PFSK-1 (cell line): ENCODE data around the gene GGT6.
A peak's percentile ranks its signal among the peaks of the same experiment; 100 is the strongest.

Experiments
- FOXP2 ChIP-seq: optimal IDR thresholded peaks from 2 replicates; pipeline ENCODE3; 2011; ENCODE audit warnings: borderline replicate concordance, control low read depth, inconsistent platforms; ENCODE audit not compliant: insufficient read depth; ENCODE audit errors: extremely low read length, extremely low read depth
- POLR2AphosphoS5 ChIP-seq: IDR thresholded peaks from 2 replicates; pipeline ENCODE4 v1.6.1; 2012; ENCODE audit warnings: low read depth, mild to moderate bottlenecking, control low read depth, low read length, moderate library complexity
- REST ChIP-seq, 2 experiments: IDR thresholded peaks; 2 replicates each; pipeline versions ENCODE4 v1.6.1 to v1.8.0; 2011 to 2012; ENCODE audit warnings: low read depth in 2 of 2, low read length in 2 of 2, control low read depth in 1 of 2, inconsistent platforms in 1 of 2, mild to moderate bottlenecking in 1 of 2, moderate library complexity in 1 of 2; ENCODE audit not compliant: insufficient read depth in 1 of 2
- SIN3A ChIP-seq: IDR thresholded peaks from 2 replicates; pipeline ENCODE4 v1.6.1; 2012; ENCODE audit warnings: mild to moderate bottlenecking, low read length, moderate library complexity, borderline replicate concordance; ENCODE audit not compliant: insufficient read depth
- TAF1 ChIP-seq: IDR thresholded peaks from 2 replicates; pipeline ENCODE4 v1.6.1; 2012; ENCODE audit warnings: low read length, control low read depth, borderline replicate concordance; ENCODE audit not compliant: insufficient read depth

GGT6 gene

DNA sequence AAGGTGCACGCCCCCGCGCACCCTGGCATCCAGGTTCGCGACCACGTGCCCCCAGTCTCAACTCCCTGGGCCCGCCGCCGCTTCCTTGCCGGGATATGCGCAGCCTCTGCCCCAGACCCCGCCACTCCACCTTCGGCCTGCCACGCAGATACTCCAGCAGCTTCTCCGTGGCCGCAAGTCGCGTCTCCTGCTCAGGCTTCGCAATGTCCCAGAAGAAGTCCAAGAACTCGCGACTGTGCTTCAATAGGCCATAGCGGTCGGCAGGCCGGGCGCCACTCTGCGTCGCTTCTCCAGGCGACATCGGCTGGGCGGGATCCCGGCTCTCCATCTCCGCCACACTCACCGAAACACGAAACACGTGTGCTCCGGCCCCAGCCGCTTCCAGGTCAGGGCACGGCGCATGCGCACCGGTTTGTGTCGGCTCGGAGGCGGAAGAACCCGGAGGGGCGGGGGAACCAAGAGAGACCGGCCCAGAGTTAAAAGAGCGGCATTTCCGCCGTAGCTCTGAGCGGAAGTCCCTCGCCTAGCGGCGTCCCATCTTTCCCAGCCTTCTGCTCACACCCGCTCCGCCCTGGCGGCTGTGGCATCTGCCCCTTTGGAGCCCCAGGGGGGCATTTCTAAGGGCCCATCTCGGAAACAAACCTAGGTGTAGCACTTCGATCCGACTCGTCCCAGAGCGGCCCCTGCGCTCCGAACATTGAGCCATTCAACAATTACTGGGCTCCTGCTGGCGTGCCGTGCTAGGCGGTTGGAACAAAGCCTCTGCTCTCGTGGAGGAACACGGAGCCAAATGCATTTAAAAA lies 5.2 kb downstream of the GGT6 start, which contains the start of gene MYBBP1A:
Gene MYBBP1A (minus strand): TSS at position 388 of the 803 bp plus-strand sequence. CDS start 60 bp downstream, at position 328.
- TF ChIP-seq REST (IDR thresholded peaks at IDR 0.05; ENCODE audit: insufficient read depth in 1 of 2, low read depth in 2 of 2, low read length in 2 of 2) (no peak), TAF1 (peak; percentile 59; the same call in 1 of the 2 replicates), POLR2AphosphoS5 (peak; percentile 92), FOXP2 (peak; percentile 11), SIN3A (no peak; the same call in 1 of the 2 replicates)

- TF ChIP-seq TAF1 (no peak), POLR2AphosphoS5 (no peak), FOXP2 (no peak), SIN3A (no peak; the same call in 1 of the 2 replicates), REST (IDR thresholded peaks at IDR 0.05; ENCODE audit: insufficient read depth in 1 of 2, low read depth in 2 of 2, low read length in 2 of 2) (no peak)
Measured at GRCh38 chr17:4554441-4554996, 5.9 kb downstream of the GGT6 start.

DNA sequence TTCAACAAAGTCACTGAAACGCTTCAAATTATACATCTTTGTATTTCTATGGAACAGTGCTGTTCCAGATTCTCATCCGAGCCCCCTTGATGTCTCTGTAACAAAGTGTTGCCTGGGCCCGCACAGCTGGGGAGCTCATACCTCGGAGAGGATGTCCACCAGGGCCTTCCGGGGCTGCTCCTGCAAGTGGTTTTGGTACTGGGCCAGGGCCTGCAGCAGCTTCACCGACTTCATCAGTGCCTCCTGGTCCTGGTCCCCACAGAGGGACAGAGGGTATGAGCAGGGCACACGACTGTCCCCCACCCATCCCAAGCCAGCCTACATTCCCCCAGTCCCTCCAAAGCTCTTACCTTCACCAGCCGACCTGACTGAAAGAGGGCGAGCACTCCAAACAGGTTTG lies 6.7 kb downstream of the GGT6 start:
- TF ChIP-seq TAF1 (no peak), FOXP2 (no peak), REST (IDR thresholded peaks at IDR 0.05; ENCODE audit: insufficient read depth in 1 of 2, low read depth in 2 of 2, low read length in 2 of 2) (no peak), POLR2AphosphoS5 (no peak), SIN3A (no peak)

GRCh38 chr17:4551796-4552525 lies 8.4 kb downstream of the GGT6 start:
- TF ChIP-seq FOXP2 (no peak), SIN3A (no peak), TAF1 (no peak), POLR2AphosphoS5 (no peak), REST (IDR thresholded peaks at IDR 0.05; ENCODE audit: insufficient read depth in 1 of 2, low read depth in 2 of 2, low read length in 2 of 2) (no peak)
